Keratinocyte (primary cell): ENCODE results near the gene STK33. TPM values are rescaled to one million over a fixed set of nuclear protein-coding genes. Genes with fewer than 3 reads are reported as not detected.

ENCODE experiments used
- DNase-seq: peaks from one replicate; pipeline ENCODE4 v3.0.0-alpha.2; 2011; ENCODE audit warnings: low read depth, missing footprints, low spot score
- FAIRE-seq: peaks from 2 replicates; lab custom pipeline; 2011; peaks lifted over from hg19 to GRCh38; lab: Jason Lieb, UNC
- H2AFZ ChIP-seq: 2 replicates; pipeline ENCODE4 v1.6.0; 2012; ENCODE audit warnings: low read length, control low read depth, inconsistent platforms; ENCODE audit not compliant: control insufficient read depth
- H3K27ac ChIP-seq: 2 replicates; pipeline ENCODE4 v1.5.1; 2011; ENCODE audit warnings: low read length; ENCODE audit not compliant: control insufficient read depth, insufficient read depth
- H3K27me3 ChIP-seq: 3 replicates; pipeline ENCODE4 v1.6.0; 2011; ENCODE audit warnings: low read length; ENCODE audit not compliant: control insufficient read depth, insufficient read depth; ENCODE audit errors: extremely low read depth
- H3K36me3 ChIP-seq, 2 experiments: 2 replicates in 1 of 2; 3 replicates in 1 of 2; pipeline ENCODE4 v1.5.1; 2011; ENCODE audit warnings: low read length in 2 of 2, mild to moderate bottlenecking in 1 of 2; ENCODE audit not compliant: control insufficient read depth in 2 of 2, insufficient read depth in 2 of 2; ENCODE audit errors: extremely low read depth in 1 of 2
- H3K4me1 ChIP-seq: 3 replicates; pipeline ENCODE4 v1.5.1; 2011; ENCODE audit warnings: low read length; ENCODE audit not compliant: control insufficient read depth, insufficient read depth; ENCODE audit errors: extremely low read depth
- H3K4me2 ChIP-seq: 3 replicates; pipeline ENCODE4 v1.6.0; 2011; ENCODE audit warnings: low read depth, low read length; ENCODE audit not compliant: control insufficient read depth, insufficient read depth; ENCODE audit errors: extremely low read depth
- H3K4me3 ChIP-seq, 3 experiments: fragments of 200-600 bp in 1 of 3; sonication (generic) in 1 of 3; 2 replicates in 2 of 3; 3 replicates in 1 of 3; pipeline ENCODE4 v1.5.1; 2011 to 2016; ENCODE audit warnings: low read length in 3 of 3, mild to moderate bottlenecking in 3 of 3, control low read depth in 2 of 3, inconsistent platforms in 1 of 3, low read depth in 1 of 3, mixed read lengths in 1 of 3, mixed run types in 1 of 3, moderate library complexity in 1 of 3; ENCODE audit not compliant: control insufficient read depth in 2 of 3, insufficient read depth in 2 of 3; ENCODE audit errors: extremely low read depth in 1 of 3
- H3K79me2 ChIP-seq: 2 replicates; pipeline ENCODE4 v1.6.0; 2012; ENCODE audit warnings: low read length; ENCODE audit not compliant: control insufficient read depth, insufficient read depth
- H3K9ac ChIP-seq: 3 replicates; pipeline ENCODE4 v1.6.0; 2011; ENCODE audit warnings: low read length; ENCODE audit not compliant: control insufficient read depth, insufficient read depth; ENCODE audit errors: extremely low read depth
- H3K9me1 ChIP-seq: 3 replicates; pipeline ENCODE4 v1.6.0; 2011; ENCODE audit warnings: low read length; ENCODE audit not compliant: control insufficient read depth, insufficient read depth; ENCODE audit errors: extremely low read depth
- H3K9me3 ChIP-seq: 2 replicates; pipeline ENCODE4 v1.5.1; 2012; ENCODE audit warnings: low read depth, low read length; ENCODE audit not compliant: control insufficient read depth
- H4K20me1 ChIP-seq: 3 replicates; pipeline ENCODE4 v1.6.0; 2011; ENCODE audit warnings: low read length; ENCODE audit not compliant: control insufficient read depth, insufficient read depth; ENCODE audit errors: extremely low read depth
- CTCF ChIP-seq, 3 experiments: IDR thresholded peaks in 1 of 3; conservative IDR thresholded peaks in 1 of 3; optimal IDR thresholded peaks in 1 of 3; 2 replicates in 2 of 3; 3 replicates in 1 of 3; pipeline versions ENCODE3 to v1.5.1; 2011; ENCODE audit warnings: low read length in 3 of 3, mild to moderate bottlenecking in 3 of 3, moderate library complexity in 2 of 3, control low read depth in 1 of 3, inconsistent platforms in 1 of 3; ENCODE audit not compliant: insufficient read depth in 2 of 3; ENCODE audit errors: extremely low read depth in 1 of 3
- EZH2 ChIP-seq: IDR thresholded peaks from one replicate; pipeline ENCODE4 v1.6.1; 2012; ENCODE audit warnings: inconsistent platforms, mild to moderate bottlenecking, low read length, moderate library complexity
- dilution Hi-C: fragments of 300-500 bp; cut with MboI; formaldehyde crosslinking; loops from one replicate; pipeline ENCODE4 v1.7.0; 2020; ENCODE audit warnings: low sequenced_read_pairs; ENCODE audit not compliant: extremely low pct_ligation_motif_present
- polyA plus RNA-seq, 5 experiments: library from polyadenylated mRNA; depleted of rRNA in 3 of 5; stranded (reverse) in 3 of 5; stranded (forward) in 1 of 5; unstranded in 1 of 5; fragments of >200 nt; gene quantifications; 1 replicate in 1 of 5; 2 replicates in 3 of 5; 3 replicates in 1 of 5; pipeline versions ENCODE4 v1.2.1 to v1.2.3, GENCODE V29; 2011 to 2012; ENCODE audit warnings: missing spikeins in 2 of 5, low read depth in 1 of 5, low replicate concordance in 1 of 5

The STK33 gene
- polyA plus RNA-seq, 1 donor (not counting 4 experiments of a cell fraction or from before 2014, with no cell fraction given) = 0.05 TPM

- H3K27ac ChIP-seq = no peak overlapping the region
- H3K9me1 ChIP-seq = no peaks in the 10 kb centered on the region
- no peak for DNase-seq
- H3K9ac ChIP-seq = no peak overlapping the region
- H3K4me1 ChIP-seq = no peaks in the 10 kb centered on the region
- no peak for FAIRE-seq
- dilution Hi-C loops = no loop called here
- TF ChIP-seq CTCF (optimal IDR thresholded peaks at IDR 0.05 in 1 of 3, IDR thresholded peaks at IDR 0.05 in 1 of 3, conservative IDR thresholded peaks at IDR 0.05 in 1 of 3; ENCODE audit: extremely low read depth in 1 of 3, insufficient read depth in 2 of 3, low read length in 3 of 3) (no peak), EZH2 (no peak)
- H3K9me3 ChIP-seq = no peaks in the 10 kb centered on the region
- H3K36me3 ChIP-seq = peaks cover 14 to 29% of the 10 kb centered on the region in 2 experiments
- no peak overlapping the region for H3K4me3 ChIP-seq
- no peak overlapping the region for H2AFZ ChIP-seq
- H3K4me2 ChIP-seq = no peak overlapping the region
- no peaks in the 10 kb centered on the region for H4K20me1 ChIP-seq
- H3K27me3 ChIP-seq = no peaks in the 10 kb centered on the region
- no peaks in the 10 kb centered on the region for H3K79me2 ChIP-seq
Measured at GRCh38 chr11:8639655-8640054, 45.6 kb upstream of the STK33 start.

- no peak overlapping the region for H2AFZ ChIP-seq
Measured at GRCh38 chr11:8638300-8638699, 44.3 kb upstream of the STK33 start.

More at GRCh38 chr11:8638300-8638699, 44.3 kb upstream of the STK33 start:
- no peaks in the 10 kb centered on the region for H4K20me1 ChIP-seq
- no peaks in the 10 kb centered on the region for H3K27me3 ChIP-seq
- H3K27ac ChIP-seq = no peak overlapping the region
- no peaks in the 10 kb centered on the region for H3K4me1 ChIP-seq
- no peaks in the 10 kb centered on the region for H3K79me2 ChIP-seq
- no peak overlapping the region for H3K4me3 ChIP-seq
- no peak for DNase-seq
- no peak for FAIRE-seq
- H3K9me3 ChIP-seq = no peaks in the 10 kb centered on the region
- H3K4me2 ChIP-seq = no peak overlapping the region
- no peaks in the 10 kb centered on the region for H3K9me1 ChIP-seq
- TF ChIP-seq CTCF (optimal IDR thresholded peaks at IDR 0.05 in 1 of 3, IDR thresholded peaks at IDR 0.05 in 1 of 3, conservative IDR thresholded peaks at IDR 0.05 in 1 of 3; ENCODE audit: extremely low read depth in 1 of 3, insufficient read depth in 2 of 3, low read length in 3 of 3) = no peak
- no peak overlapping the region for H3K9ac ChIP-seq
- dilution Hi-C loops = no loop called here
- H3K36me3 ChIP-seq = peaks cover 14 to 27% of the 10 kb centered on the region in 2 experiments
